Heart left ventricle (tissue), 13 donors: ENCODE data around the gene BTK.

Source experiments
- CTCF ChIP-seq, 12 donors: fragments of 200-600 bp; sonication (generic) in 4 of 12; IDR thresholded peaks; one replicate each; pipeline versions ENCODE4 v1.5.0 to v1.8.0; 2018 to 2022; ENCODE audit warnings: antibody characterized with exemption in 12 of 12, mild to moderate bottlenecking in 5 of 12
- POLR2A ChIP-seq, 2 donors: fragments of 450-650 bp; IDR thresholded peaks; one replicate each; pipeline ENCODE4 v1.6.1; 2017; ENCODE audit warnings: antibody characterized with exemption in 2 of 2, mild to moderate bottlenecking in 2 of 2, moderate library complexity in 2 of 2
- donor health status: ischemic (EF 13 %, LVEDD 7.1; RV severe dilation, severe dysfunction).
- donor health status: DM: no; HTN: yes; CAD: no.
- donor health status: DM: no; HTN: no; CAD: no.
- donor health status: ischemic (EF 25% LVEDD 6.9; RV normal size, moderate dysfunction).
- donor health status: ischemic (EF 25% LVEDD 5.7; RV mildly dilated, moderate dysfunction).
- donor health status: ischemic (EF 35%, LVEDD 5.7; RV mildly dilated, moderate dysfunction).
- donor health status: nonischemic (EF 11% LVEDD 7.7; RV severe dilation, severe dysfunction).
- donor health status: DM: yes; HTN: yes; CAD: no.
- donor health status: PGD.
- donor health status: ischemic (EF 29% LVEDD 5.4; RV normal size, mild dysfunction).
- donor health status: nonischemic (EF 23%, LVEDD 6.1; RV moderate dilation, normal function).

DNA sequence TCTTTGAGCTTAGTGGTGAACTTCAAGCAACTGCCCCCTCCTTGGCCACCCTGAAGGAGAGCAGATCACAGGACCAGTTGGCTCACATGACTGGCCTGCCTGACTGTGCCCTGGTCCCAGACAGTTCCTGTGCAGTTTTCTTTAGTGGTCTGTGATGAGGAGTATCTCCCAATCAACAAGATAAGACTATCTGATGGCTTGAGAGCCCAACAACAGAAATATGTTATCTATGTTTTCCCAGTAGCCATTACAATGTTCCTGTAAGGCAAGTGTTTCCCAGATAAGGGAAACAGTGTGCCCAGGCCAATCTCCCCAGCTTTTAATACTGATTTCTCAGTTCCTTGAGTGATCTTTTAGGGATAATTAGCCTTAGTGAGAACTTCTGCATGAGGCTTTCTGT is 23.2 kb downstream of the BTK start:
- TF ChIP-seq CTCF (IDR thresholded peaks at IDR 0.05) (no peak), POLR2A (IDR thresholded peaks at IDR 0.05) (no peak)
